HepG2 (cell line): ENCODE results near the gene FOSL2. TPM values are rescaled to one million over a fixed set of nuclear protein-coding genes. Genes with fewer than 3 reads are reported as not detected.
A peak's percentile ranks its signal among the peaks of the same experiment; 100 is the strongest.

Experiments
- GABPB1 ChIP-seq: IDR thresholded peaks from 2 replicates; pipeline ENCODE4 v1.6.1; 2016; ENCODE audit warnings: mild to moderate bottlenecking, missing genetic modification reagents, moderate library complexity, missing compliant biosample characterization
- GATAD1 ChIP-seq: IDR thresholded peaks from 2 replicates; pipeline ENCODE4 v1.6.1; 2016; ENCODE audit warnings: missing genetic modification reagents, missing compliant biosample characterization
- HCFC1 ChIP-seq: fragments of 150-350 bp; IDR thresholded peaks from 2 replicates; pipeline ENCODE4 v1.6.1; 2014; ENCODE audit warnings: low read depth, low read length
- HNF4A ChIP-seq: sonication (generic); formaldehyde crosslinking; IDR thresholded peaks from 2 replicates; pipeline ENCODE4 v1.4.0; 2020; ENCODE audit warnings: missing genetic modification reagents
- KDM4B ChIP-seq: sonication (generic); formaldehyde crosslinking; IDR thresholded peaks from 2 replicates; pipeline ENCODE4 v1.4.0; 2020; ENCODE audit warnings: missing genetic modification reagents
- LCORL ChIP-seq, 2 experiments: fragments of 450-650 bp in 1 of 2; sonication (generic) in 1 of 2; formaldehyde crosslinking in 1 of 2; IDR thresholded peaks; 2 replicates each; pipeline versions ENCODE4 v1.5.0 to v1.6.1; 2017 to 2020; ENCODE audit warnings: antibody characterized with exemption in 1 of 2, missing genetic modification reagents in 1 of 2
- PHF8 ChIP-seq: sonication (generic); formaldehyde crosslinking; IDR thresholded peaks from 2 replicates; pipeline ENCODE4 v1.5.0; 2020; ENCODE audit warnings: missing genetic modification reagents
- RARA ChIP-seq: IDR thresholded peaks from 2 replicates; pipeline ENCODE4 v1.6.1; 2016; ENCODE audit warnings: missing genetic modification reagents, missing compliant biosample characterization
- RBM39 ChIP-seq: fragments of 200-400 bp; formaldehyde crosslinking; IDR thresholded peaks from one replicate; pipeline ENCODE4 v1.6.1; 2018; ENCODE audit warnings: antibody characterized with exemption, mild to moderate bottlenecking, low read depth, low read length; ENCODE audit not compliant: poor library complexity, severe bottlenecking
- RFXANK ChIP-seq: IDR thresholded peaks from 2 replicates; pipeline ENCODE4 v1.6.1; 2016
- TOE1 ChIP-seq: sonication (generic); formaldehyde crosslinking; IDR thresholded peaks from 2 replicates; pipeline ENCODE4 v1.4.0; 2020; ENCODE audit warnings: mild to moderate bottlenecking, missing genetic modification reagents
- ZC3H13 ChIP-seq: sonication (generic); formaldehyde crosslinking; IDR thresholded peaks from 2 replicates; pipeline ENCODE4 v1.8.1; 2023; ENCODE audit warnings: mild to moderate bottlenecking, missing genetic modification reagents, moderate library complexity
- ZFP1 ChIP-seq: IDR thresholded peaks from 2 replicates; pipeline ENCODE4 v1.6.1; 2016
- ZNF124 ChIP-seq: sonication (generic); formaldehyde crosslinking; IDR thresholded peaks from 2 replicates; pipeline ENCODE4 v1.4.0; 2020; ENCODE audit warnings: missing genetic modification reagents
- ZNF274 ChIP-seq: sonication (generic); formaldehyde crosslinking; IDR thresholded peaks from 2 replicates; pipeline ENCODE4 v1.5.1; 2020; ENCODE audit warnings: mild to moderate bottlenecking, missing genetic modification reagents
- ZNF333 ChIP-seq: sonication (generic); formaldehyde crosslinking; IDR thresholded peaks from 2 replicates; pipeline ENCODE4 v1.4.0; 2020; ENCODE audit warnings: mild to moderate bottlenecking, missing genetic modification reagents, borderline replicate concordance
- ZNF34 ChIP-seq: sonication (generic); formaldehyde crosslinking; IDR thresholded peaks from 2 replicates; pipeline ENCODE4 v1.4.0; 2020; ENCODE audit warnings: mild to moderate bottlenecking, missing genetic modification reagents, borderline replicate concordance
- ZNF510 ChIP-seq: sonication (generic); formaldehyde crosslinking; IDR thresholded peaks from 2 replicates; pipeline ENCODE4 v1.4.0; 2020; ENCODE audit warnings: low read depth, mild to moderate bottlenecking, missing genetic modification reagents
- ZNF557 ChIP-seq: sonication (generic); formaldehyde crosslinking; IDR thresholded peaks from 2 replicates; pipeline ENCODE4 v1.4.0; 2020; ENCODE audit warnings: missing genetic modification reagents
- ZNF567 ChIP-seq: sonication (generic); formaldehyde crosslinking; IDR thresholded peaks from 2 replicates; pipeline ENCODE4 v1.8.1; 2023; ENCODE audit warnings: mild to moderate bottlenecking, missing genetic modification reagents, borderline replicate concordance
- ZNF709 ChIP-seq: sonication (generic); formaldehyde crosslinking; IDR thresholded peaks from 2 replicates; pipeline ENCODE4 v1.5.0; 2020; ENCODE audit warnings: mild to moderate bottlenecking, missing genetic modification reagents
- ZNF772 ChIP-seq: sonication (generic); formaldehyde crosslinking; IDR thresholded peaks from 2 replicates; pipeline ENCODE4 v1.5.0; 2020; ENCODE audit warnings: mild to moderate bottlenecking, missing genetic modification reagents
- ZNF777 ChIP-seq: sonication (generic); formaldehyde crosslinking; IDR thresholded peaks from 2 replicates; pipeline ENCODE4 v1.4.0; 2020; ENCODE audit warnings: missing genetic modification reagents
- polyA plus RNA-seq, 8 experiments: library from polyadenylated mRNA; depleted of rRNA in 3 of 8; stranded (reverse) in 7 of 8; unstranded in 1 of 8; fragments of >200 nt; fragmentation: Illumina TruSeq in 4 of 8; extraction: Trizol in 4 of 8; gene quantifications; 2 replicates each; pipeline versions ENCODE4 v1.2.1 to v1.2.3, GENCODE V29; 2011 to 2016; ENCODE audit warnings: low read depth in 4 of 8, missing spikeins in 1 of 8, mixed read lengths in 1 of 8; ENCODE audit not compliant: insufficient read depth in 1 of 8
- total RNA-seq, 5 experiments: library from RNA; depleted of rRNA; stranded (reverse); fragments of >200 nt; fragmentation: Illumina TruSeq; extraction: Trizol; gene quantifications; 2 replicates each; pipeline ENCODE4 v1.2.3, GENCODE V29; 2016; ENCODE audit warnings: low read depth in 1 of 5
- TF ChIP-seq, protein P1 (sequence below): sonication (generic); formaldehyde crosslinking; IDR thresholded peaks from 2 replicates; pipeline ENCODE4 v1.4.0; 2020; ENCODE audit warnings: missing genetic modification reagents; ENCODE audit errors: not compliant biosample characterization
- TF ChIP-seq, protein P2 (sequence below): IDR thresholded peaks from 2 replicates; pipeline ENCODE4 v1.6.1; 2016
- TF ChIP-seq, protein P3 (sequence below): sonication (generic); formaldehyde crosslinking; IDR thresholded peaks from 2 replicates; pipeline ENCODE4 v1.5.0; 2020; ENCODE audit warnings: missing genetic modification reagents, mild to moderate bottlenecking, borderline replicate concordance
- TF ChIP-seq, protein P4 (sequence below): sonication (generic); formaldehyde crosslinking; conservative IDR thresholded peaks from 2 replicates; pipeline ENCODE4 v1.5.0; 2020; ENCODE audit warnings: missing genetic modification reagents
- TF ChIP-seq, protein P5 (sequence below): sonication (generic); formaldehyde crosslinking; IDR thresholded peaks from 2 replicates; pipeline ENCODE4 v1.8.1; 2023; ENCODE audit warnings: mild to moderate bottlenecking, missing genetic modification reagents

The FOSL2 gene
- total and polyA plus RNA-seq, 2 of the 13 experiments (the other 11 are each of a cell fraction or from before 2014, with no cell fraction given), result 3.4 to 18.1 TPM

DNA sequence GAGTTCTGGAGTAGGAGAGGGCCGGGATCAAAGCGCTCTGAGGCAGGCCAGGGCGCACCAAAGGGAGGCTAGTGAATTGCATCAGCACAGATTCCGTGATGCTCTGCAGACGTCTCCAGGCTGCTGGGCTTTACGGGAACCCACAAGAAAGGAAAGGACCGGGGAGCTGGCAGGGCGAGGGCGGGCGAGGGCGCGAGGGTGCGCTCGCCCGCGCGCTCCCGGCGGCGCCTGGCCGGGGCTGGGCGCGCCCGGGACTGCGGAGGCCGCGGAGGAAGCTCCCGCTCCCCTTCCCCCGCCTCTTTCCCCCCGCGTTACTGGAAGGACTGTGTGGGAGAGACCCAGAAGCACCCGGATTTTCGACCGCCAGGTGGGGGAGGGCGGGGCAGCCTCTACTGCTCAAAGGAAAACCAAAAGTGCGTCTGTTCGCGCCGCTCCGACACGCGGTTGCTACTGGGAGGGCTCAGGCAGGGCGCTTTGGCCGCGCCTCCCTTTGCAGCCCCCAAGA, 2.4 kb upstream of the FOSL2 start (continued):
- no peak for TF ChIP-seq ZNF557 (CRISPR knock-in tag)
- peak; percentile 50; the same call in 1 of the 2 replicates for TF ChIP-seq ZNF510
- no peak for TF ChIP-seq HCFC1
- TF ChIP-seq, protein P1, sequence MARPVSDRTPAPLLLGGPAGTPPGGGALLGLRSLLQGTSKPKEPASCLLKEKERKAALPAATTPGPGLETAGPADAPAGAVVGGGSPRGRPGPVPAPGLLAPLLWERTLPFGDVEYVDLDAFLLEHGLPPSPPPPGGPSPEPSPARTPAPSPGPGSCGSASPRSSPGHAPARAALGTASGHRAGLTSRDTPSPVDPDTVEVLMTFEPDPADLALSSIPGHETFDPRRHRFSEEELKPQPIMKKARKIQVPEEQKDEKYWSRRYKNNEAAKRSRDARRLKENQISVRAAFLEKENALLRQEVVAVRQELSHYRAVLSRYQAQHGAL (CRISPR knock-in tag), result peak; percentile 31
- TF ChIP-seq, protein P2, sequence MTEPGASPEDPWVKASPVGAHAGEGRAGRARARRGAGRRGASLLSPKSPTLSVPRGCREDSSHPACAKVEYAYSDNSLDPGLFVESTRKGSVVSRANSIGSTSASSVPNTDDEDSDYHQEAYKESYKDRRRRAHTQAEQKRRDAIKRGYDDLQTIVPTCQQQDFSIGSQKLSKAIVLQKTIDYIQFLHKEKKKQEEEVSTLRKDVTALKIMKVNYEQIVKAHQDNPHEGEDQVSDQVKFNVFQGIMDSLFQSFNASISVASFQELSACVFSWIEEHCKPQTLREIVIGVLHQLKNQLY (CRISPR knock-in tag), result no peak
- TF ChIP-seq LCORL (IDR thresholded peaks at IDR 0.05), result no peak
- TF ChIP-seq LCORL (CRISPR knock-in tag; IDR thresholded peaks at IDR 0.05), result no peak; the same call in 1 of the 2 replicates
- no peak for TF ChIP-seq ZNF34 (CRISPR knock-in tag)
- TF ChIP-seq, protein P3, sequence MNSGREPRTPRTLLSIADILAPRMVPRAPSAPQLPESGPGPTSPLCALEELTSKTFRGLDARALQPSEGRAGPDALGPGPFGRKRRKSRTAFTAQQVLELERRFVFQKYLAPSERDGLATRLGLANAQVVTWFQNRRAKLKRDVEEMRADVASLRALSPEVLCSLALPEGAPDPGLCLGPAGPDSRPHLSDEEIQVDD (CRISPR knock-in tag), result no peak
- 0 out of 2 replicates have a peak, but pooled peaks have one; percentile 53 for TF ChIP-seq ZNF777
- 0 out of 2 replicates have a peak, but pooled peaks have one; percentile 17 for TF ChIP-seq ZC3H13 (CRISPR knock-in tag)
- no peak for TF ChIP-seq HNF4A (CRISPR knock-in tag)
- no peak; the same call in 1 of the 2 replicates for TF ChIP-seq ZNF333 (CRISPR knock-in tag)
- TF ChIP-seq, protein P4, sequence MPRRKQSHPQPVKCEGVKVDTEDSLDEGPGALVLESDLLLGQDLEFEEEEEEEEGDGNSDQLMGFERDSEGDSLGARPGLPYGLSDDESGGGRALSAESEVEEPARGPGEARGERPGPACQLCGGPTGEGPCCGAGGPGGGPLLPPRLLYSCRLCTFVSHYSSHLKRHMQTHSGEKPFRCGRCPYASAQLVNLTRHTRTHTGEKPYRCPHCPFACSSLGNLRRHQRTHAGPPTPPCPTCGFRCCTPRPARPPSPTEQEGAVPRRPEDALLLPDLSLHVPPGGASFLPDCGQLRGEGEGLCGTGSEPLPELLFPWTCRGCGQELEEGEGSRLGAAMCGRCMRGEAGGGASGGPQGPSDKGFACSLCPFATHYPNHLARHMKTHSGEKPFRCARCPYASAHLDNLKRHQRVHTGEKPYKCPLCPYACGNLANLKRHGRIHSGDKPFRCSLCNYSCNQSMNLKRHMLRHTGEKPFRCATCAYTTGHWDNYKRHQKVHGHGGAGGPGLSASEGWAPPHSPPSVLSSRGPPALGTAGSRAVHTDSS (CRISPR knock-in tag), result no peak
- TF ChIP-seq RBM39, result peak; percentile 14
- 0 out of 2 replicates have a peak, but pooled peaks have one; percentile 33 for TF ChIP-seq ZNF709 (CRISPR knock-in tag)
- TF ChIP-seq GATAD1, result peak; percentile 27; the same call in 1 of the 2 replicates
- no peak for TF ChIP-seq ZNF124
- TF ChIP-seq ZFP1 (CRISPR knock-in tag), result no peak
- no peak for TF ChIP-seq RFXANK
- TF ChIP-seq ZNF772 (CRISPR knock-in tag), result no peak
- no peak for TF ChIP-seq ZNF567 (CRISPR knock-in tag)
- TF ChIP-seq, protein P5, sequence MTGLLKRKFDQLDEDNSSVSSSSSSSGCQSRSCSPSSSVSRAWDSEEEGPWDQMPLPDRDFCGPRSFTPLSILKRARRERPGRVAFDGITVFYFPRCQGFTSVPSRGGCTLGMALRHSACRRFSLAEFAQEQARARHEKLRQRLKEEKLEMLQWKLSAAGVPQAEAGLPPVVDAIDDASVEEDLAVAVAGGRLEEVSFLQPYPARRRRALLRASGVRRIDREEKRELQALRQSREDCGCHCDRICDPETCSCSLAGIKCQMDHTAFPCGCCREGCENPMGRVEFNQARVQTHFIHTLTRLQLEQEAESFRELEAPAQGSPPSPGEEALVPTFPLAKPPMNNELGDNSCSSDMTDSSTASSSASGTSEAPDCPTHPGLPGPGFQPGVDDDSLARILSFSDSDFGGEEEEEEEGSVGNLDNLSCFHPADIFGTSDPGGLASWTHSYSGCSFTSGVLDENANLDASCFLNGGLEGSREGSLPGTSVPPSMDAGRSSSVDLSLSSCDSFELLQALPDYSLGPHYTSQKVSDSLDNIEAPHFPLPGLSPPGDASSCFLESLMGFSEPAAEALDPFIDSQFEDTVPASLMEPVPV, result peak; percentile 56
- TF ChIP-seq PHF8 (CRISPR knock-in tag), result peak; percentile 54
- peak; percentile 37; the same call in 1 of the 2 replicates for TF ChIP-seq KDM4B (CRISPR knock-in tag)
- TF ChIP-seq GABPB1 (CRISPR knock-in tag), result peak; percentile 62; the same call in 1 of the 2 replicates
- peak; percentile 3; the same call in 1 of the 2 replicates for TF ChIP-seq RARA (CRISPR knock-in tag)
- no peak for TF ChIP-seq TOE1 (CRISPR knock-in tag)
- no peak for TF ChIP-seq ZNF274 (CRISPR knock-in tag)
